Measurements from ENCODE around the gene BEX2.

DNA sequence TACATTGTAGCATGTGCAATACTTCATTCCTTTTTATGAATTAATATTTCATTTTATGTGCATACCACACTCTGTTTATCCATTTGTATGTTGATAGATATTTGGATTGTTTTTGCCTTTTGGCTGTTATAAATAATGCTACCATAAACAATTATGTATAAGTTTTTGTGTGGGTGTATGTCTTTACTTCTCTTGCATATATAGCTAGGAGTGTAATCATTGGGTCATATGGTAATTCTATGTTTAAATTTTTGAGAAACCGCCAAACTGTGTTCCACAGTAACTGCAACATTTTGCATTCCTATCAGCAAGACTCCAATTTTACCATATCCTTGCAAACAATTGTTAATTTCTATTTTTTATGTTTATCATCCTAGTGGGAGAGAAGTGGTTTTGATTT, 31.2 kb downstream of the BEX2 start:
- TF ChIP-seq, protein P1, sequence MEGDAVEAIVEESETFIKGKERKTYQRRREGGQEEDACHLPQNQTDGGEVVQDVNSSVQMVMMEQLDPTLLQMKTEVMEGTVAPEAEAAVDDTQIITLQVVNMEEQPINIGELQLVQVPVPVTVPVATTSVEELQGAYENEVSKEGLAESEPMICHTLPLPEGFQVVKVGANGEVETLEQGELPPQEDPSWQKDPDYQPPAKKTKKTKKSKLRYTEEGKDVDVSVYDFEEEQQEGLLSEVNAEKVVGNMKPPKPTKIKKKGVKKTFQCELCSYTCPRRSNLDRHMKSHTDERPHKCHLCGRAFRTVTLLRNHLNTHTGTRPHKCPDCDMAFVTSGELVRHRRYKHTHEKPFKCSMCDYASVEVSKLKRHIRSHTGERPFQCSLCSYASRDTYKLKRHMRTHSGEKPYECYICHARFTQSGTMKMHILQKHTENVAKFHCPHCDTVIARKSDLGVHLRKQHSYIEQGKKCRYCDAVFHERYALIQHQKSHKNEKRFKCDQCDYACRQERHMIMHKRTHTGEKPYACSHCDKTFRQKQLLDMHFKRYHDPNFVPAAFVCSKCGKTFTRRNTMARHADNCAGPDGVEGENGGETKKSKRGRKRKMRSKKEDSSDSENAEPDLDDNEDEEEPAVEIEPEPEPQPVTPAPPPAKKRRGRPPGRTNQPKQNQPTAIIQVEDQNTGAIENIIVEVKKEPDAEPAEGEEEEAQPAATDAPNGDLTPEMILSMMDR (IDR thresholded peaks at IDR 0.05 in 4 of 5, conservative IDR thresholded peaks at IDR 0.05 in 1 of 5): no peak
- no peak for TF ChIP-seq POLR2A (IDR thresholded peaks at IDR 0.05)
